Measurements from ENCODE around the gene APOL3.

DNA sequence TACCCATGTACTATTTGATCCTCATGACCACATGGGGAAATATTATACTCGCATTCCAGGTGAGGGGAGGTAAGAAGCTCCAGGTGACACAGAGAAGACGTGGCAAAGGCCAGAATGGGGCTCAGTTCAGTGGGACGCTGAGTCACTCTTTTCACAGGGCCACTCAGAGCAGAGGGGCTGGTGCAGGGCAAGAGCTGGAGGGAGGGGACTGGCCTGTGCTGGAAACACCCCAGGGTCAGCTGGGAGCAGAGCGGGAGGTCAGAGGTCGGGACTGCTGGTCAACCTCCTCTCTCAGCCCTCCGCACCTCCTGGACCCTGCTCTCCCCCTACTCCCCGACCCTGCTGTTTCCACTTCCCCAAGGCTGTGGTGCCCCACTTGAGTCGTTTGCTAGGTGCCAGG is 12.1 kb downstream of the APOL3 start:
- TF ChIP-seq POLR2A (IDR thresholded peaks at IDR 0.05; ENCODE audit: low read length): no peak
- TF ChIP-seq GATA1 (IDR thresholded peaks at IDR 0.05; ENCODE audit: low read depth, low read length): no peak
